GM12878 (cell line): ENCODE results near the gene OR52N2. TPM values are rescaled to one million over a fixed set of nuclear protein-coding genes. Genes with fewer than 3 reads are reported as not detected.

Source experiments
- ATAC-seq: fragments of 200-7000 bp; cut with Tn5 transposase; 3 replicates; pipeline ENCODE4 v1.9.1; 2020; ENCODE audit warnings: mild to moderate bottlenecking, moderate library complexity
- BruUV-seq: library from RNA; stranded (reverse); fragments of 400-500 nt; replicated peaks from 2 replicates; lab custom pipeline; 2021; lab: Mats Ljungman, UMichigan
- CTCF ChIA-PET: fragments of 300-600 bp; sonication (Branson Sonifier 250); formaldehyde crosslinking; extraction: SDS; loops from one replicate; lab custom pipeline; 2021; ENCODE audit warnings: inconsistent platforms; lab: Yijun Ruan, JAX
- POLR2A ChIA-PET: fragments of 350-600 bp; formaldehyde crosslinking; extraction: SDS; loops from one replicate; lab custom pipeline; 2021; ENCODE audit warnings: inconsistent platforms; lab: Charles Lee
- RAD21 ChIA-PET: fragments of 300-600 bp; sonication (Branson Sonifier 250); formaldehyde crosslinking; loops from one replicate; lab custom pipeline; 2023; ENCODE audit warnings: antibody characterized with exemption; ENCODE audit not compliant: unreplicated experiment; lab: Charles Lee
- SMC1A ChIA-PET: fragments of 300-600 bp; sonication (Branson Sonifier 250); formaldehyde crosslinking; loops from one replicate; lab custom pipeline; 2023; ENCODE audit not compliant: unreplicated experiment, uncharacterized antibody; lab: Charles Lee
- DNase-seq: peaks from one replicate; pipeline ENCODE4 v3.0.0-alpha.2; 2011; ENCODE audit warnings: low read depth, low spot score
- FAIRE-seq: peaks from 3 replicates; lab custom pipeline; 2011; peaks lifted over from hg19 to GRCh38; lab: Jason Lieb, UNC
- H2AFZ ChIP-seq: 2 replicates; pipeline ENCODE4 v1.6.0; 2011; ENCODE audit warnings: low read depth, low read length, control low read depth; ENCODE audit not compliant: control insufficient read depth
- H3K27ac ChIP-seq: 2 replicates; pipeline ENCODE4 v1.5.1; 2011; ENCODE audit warnings: control low read depth; ENCODE audit not compliant: control insufficient read depth, insufficient read depth
- H3K27me3 ChIP-seq, 2 experiments: replicated peaks in 1 of 2; 2 replicates each; pipeline versions ENCODE4 v1.6.0 to v1.6.1; 2011; ENCODE audit warnings: low read length in 1 of 2; ENCODE audit not compliant: control insufficient read depth in 2 of 2, insufficient read depth in 2 of 2
- H3K36me3 ChIP-seq, 2 experiments: 2 replicates each; pipeline ENCODE4 v1.5.1; 2011; ENCODE audit warnings: low read length in 1 of 2; ENCODE audit not compliant: control insufficient read depth in 2 of 2, insufficient read depth in 2 of 2
- H3K4me1 ChIP-seq: 2 replicates; pipeline ENCODE4 v1.6.1; 2011; ENCODE audit warnings: mild to moderate bottlenecking, low read length, moderate library complexity, mixed read lengths; ENCODE audit not compliant: control insufficient read depth, insufficient read depth
- H3K4me2 ChIP-seq: 2 replicates; pipeline ENCODE4 v1.6.0; 2011; ENCODE audit warnings: control low read depth; ENCODE audit not compliant: control insufficient read depth, insufficient read depth
- H3K4me3 ChIP-seq: fragments of 200-600 bp; sonication (generic); 2 replicates; pipeline ENCODE4 v1.5.1; 2016
- H3K79me2 ChIP-seq: 2 replicates; pipeline ENCODE4 v1.6.0; 2011; ENCODE audit warnings: low read length; ENCODE audit not compliant: control insufficient read depth, insufficient read depth
- H3K9ac ChIP-seq: 2 replicates; pipeline ENCODE4 v1.8.0; 2011; ENCODE audit warnings: low read length, control low read depth, mixed read lengths; ENCODE audit not compliant: control insufficient read depth, insufficient read depth
- H3K9me3 ChIP-seq: replicated peaks from 3 replicates; pipeline ENCODE4 v1.5.1; 2011; ENCODE audit warnings: mild to moderate bottlenecking, low read length; ENCODE audit not compliant: control insufficient read depth, insufficient read depth
- H4K20me1 ChIP-seq: 2 replicates; pipeline ENCODE4 v1.6.0; 2011; ENCODE audit not compliant: control insufficient read depth, insufficient read depth
- KLF5 ChIP-seq: fragments of 450-650 bp; IDR thresholded peaks from 2 replicates; pipeline ENCODE4 v1.6.1; 2014; ENCODE audit warnings: mild to moderate bottlenecking; ENCODE audit not compliant: partially characterized antibody
- MEF2B ChIP-seq: fragments of 450-650 bp; IDR thresholded peaks from 2 replicates; pipeline ENCODE4 v1.6.1; 2018; ENCODE audit warnings: mild to moderate bottlenecking, moderate library complexity; ENCODE audit not compliant: partially characterized antibody, poor library complexity, severe bottlenecking
- RELB ChIP-seq: fragments of 450-650 bp; IDR thresholded peaks from 2 replicates; pipeline ENCODE4 v1.6.1; 2017; ENCODE audit warnings: low read depth, mild to moderate bottlenecking, moderate library complexity
- WGBS: methylation state at CpG from one replicate; pipeline ENCODE4 v1.1.6; 2016; ENCODE audit warnings: low lambda C conversion rate; ENCODE audit not compliant: insufficient replicate concordance, insufficient coverage; ENCODE audit errors: missing lambda C conversion rate; 5-methylcytosine and 5-hydroxymethylcytosine counted together
- in situ Hi-C: fragments of 300-500 bp; cut with MboI; formaldehyde crosslinking; loops from 9 replicates; pipeline ENCODE4 v1.14.3; 2018; ENCODE audit warnings: mixed read lengths
- intact Hi-C: fragments of 100-400 bp; cut with micrococcal nuclease; formaldehyde crosslinking; loops from one replicate; pipeline ENCODE4 v1.14.2; 2022; ENCODE audit not compliant: unreplicated experiment
- polyA plus RNA-seq, 11 experiments: library from polyadenylated mRNA; depleted of rRNA in 4 of 11; unstranded in 6 of 11; stranded (reverse) in 5 of 11; fragments of >200 nt; fragmentation: Nextera tagmentation in 4 of 11; fragmentation: Illumina TruSeq in 1 of 11; extraction: Ambion mirVana in 4 of 11; extraction: Trizol in 1 of 11; gene quantifications; 1 replicate in 1 of 11; 2 replicates in 10 of 11; pipeline versions ENCODE4 v1.2.1 to v1.2.3, GENCODE V29; 2011 to 2016; ENCODE audit warnings: inconsistent platforms in 2 of 11, missing spikeins in 2 of 11, low read depth in 1 of 11
- total RNA-seq, 4 experiments: library from RNA; depleted of rRNA in 3 of 4; stranded (reverse); fragments of >200 nt in 3 of 4; fragmentation: Illumina TruSeq in 1 of 4; extraction: Trizol in 1 of 4; gene quantifications; 2 replicates each; pipeline versions ENCODE4 v1.2.1 to v1.2.3, GENCODE V29; 2013 to 2021

Gene OR52N2
- total and polyA plus RNA-seq, 10 of the 15 experiments (the other 5 are each of a cell fraction or from before 2014, with no cell fraction given) = 0.06 to 0.42 (median 0.24) TPM; not detected in 5

GRCh38 chr11:5818245-5818886 lies 9.6 kb downstream of the OR52N2 start:
- H3K27me3 ChIP-seq = no peaks in the 10 kb centered on the region
- no peak overlapping the region for H3K4me3 ChIP-seq
- no peak for DNase-seq
- in situ Hi-C loops = no loop called here
- ATAC-seq = peak; percentile 72
- SMC1A ChIA-PET = interaction anchor here (1.0 to 1.2 kb wide), 3 partner anchors 9 to 72 kb away, joined by 3 to 5 read pairs (median 4); no protein-coding TSS in a partner anchor
- BruUV-seq = no TSS peak
- peak; percentile 85 for FAIRE-seq
- peak; percentile 80 for TF ChIP-seq MEF2B
- TF ChIP-seq KLF5 = no peak
- TF ChIP-seq RELB = peak; percentile 58; the same call in 1 of the 2 replicates
- TF ChIP-seq, all 136 proteins: peak for 2
- RAD21 ChIA-PET = interaction anchor here (1.4 to 2.4 kb wide), 2 partner anchors 9 to 73 kb away, joined by 6 to 8 read pairs; no protein-coding TSS in a partner anchor
- Histone ChIP-seq H2AFZ (peak overlapping the region; percentile 90), H3K36me3 (no peaks in the 10 kb centered on the region), H3K27ac (no peak overlapping the region; the same call in 1 of the 2 replicates), H3K4me1 (no peaks in the 10 kb centered on the region), H3K79me2 (no peaks in the 10 kb centered on the region), H3K9me3 (no peaks in the 10 kb centered on the region; the same call in 2 of the 3 replicates), H3K4me2 (peak overlapping the region; percentile 67), H4K20me1 (no peaks in the 10 kb centered on the region), H3K9ac (no peak overlapping the region)
- intact Hi-C loops = loop anchor here (5.0 kb wide), 1 partner anchor 116 kb away; no protein-coding TSS in a partner anchor
- 0% methylated on average over 1 of the region's 1 CpG for WGBS
- CTCF ChIA-PET = interaction anchor here (0.7 to 2.4 kb wide), 3 partner anchors 8 to 73 kb away, joined by 4 to 12 read pairs (median 5); partner anchors contain the start of gene OR52N2
- POLR2A ChIA-PET = interaction anchor here (0.6 to 0.9 kb wide), 2 partner anchors 118 to 1721 kb away, joined by 3 read pairs; no protein-coding TSS in a partner anchor
